DMS153 treated with DMSO at 0.1 percent for 48 hours (cell line): Measurements from ENCODE around the gene IGDCC3.
"Not testable (repeated sequence)": the region's sequence is repeated elsewhere in the genome, so short reads cannot be mapped to it uniquely, and the experiment has no call there.

Source experiments
- DNase-seq: peaks from one replicate; lab custom pipeline; 2025; ENCODE audit not compliant: unreplicated experiment; lab: John Stamatoyannopoulos, UW

Gene IGDCC3

GRCh38 chr15:65406424-65407000 is 28.7 kb upstream of the IGDCC3 start:
- DNase-seq: no peak

- no peak for DNase-seq
Measured at GRCh38 chr15:65405791-65406423, 28.1 kb upstream of the IGDCC3 start.

DNA sequence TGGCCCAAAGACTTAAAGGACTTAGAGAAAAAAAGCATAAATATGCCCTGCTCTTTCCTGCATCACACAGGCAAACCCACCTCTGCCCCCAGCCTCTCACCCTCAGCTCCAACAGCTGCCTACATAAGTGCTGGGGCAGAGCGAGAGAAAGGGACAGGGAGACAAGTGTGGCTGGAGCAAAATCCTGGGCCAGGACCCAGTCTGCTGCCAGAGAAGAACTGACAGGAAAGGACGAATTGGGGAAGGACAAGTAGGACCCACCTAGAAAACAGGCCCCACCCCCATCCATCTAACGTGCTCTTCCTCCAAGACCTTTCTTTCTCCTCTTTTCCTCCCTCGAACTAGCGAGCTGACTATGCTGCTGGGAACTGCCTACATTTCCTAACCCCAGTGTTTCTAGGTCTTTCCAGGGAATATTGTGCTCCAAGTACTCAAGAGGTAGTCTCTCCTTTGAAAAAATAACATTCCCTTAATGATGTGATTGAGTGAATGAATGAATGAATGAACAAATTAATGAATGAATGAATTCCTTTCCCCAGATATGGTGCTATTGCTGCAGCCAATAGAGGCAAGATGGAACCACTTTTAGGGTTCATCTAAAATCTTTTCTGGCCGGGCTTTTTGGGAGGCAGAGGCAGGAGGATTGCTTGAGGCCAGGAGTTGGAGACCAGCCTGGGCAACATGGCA is 26.5 kb upstream of the IGDCC3 start:
- DNase-seq: no peak

DNA sequence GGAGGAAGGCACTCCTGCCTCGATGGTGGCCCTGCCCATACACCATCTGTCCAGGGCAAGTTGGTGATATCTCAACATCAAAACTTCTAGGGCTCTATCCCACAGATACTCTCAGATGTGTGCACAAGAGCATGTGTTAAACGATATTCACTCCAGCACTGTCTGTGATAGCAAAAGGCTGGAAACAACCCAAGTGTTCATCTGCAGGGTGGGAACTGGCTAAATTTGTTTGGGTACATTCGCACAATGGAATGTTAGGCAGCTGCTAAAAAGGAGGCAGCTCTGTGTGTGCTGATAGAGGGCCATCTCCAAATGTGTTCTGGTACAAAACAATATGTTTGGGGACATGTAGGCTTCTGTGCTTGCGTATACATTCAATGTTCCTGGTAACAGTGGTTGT is 25.2 kb upstream of the IGDCC3 start:
- no peak for DNase-seq

DNA sequence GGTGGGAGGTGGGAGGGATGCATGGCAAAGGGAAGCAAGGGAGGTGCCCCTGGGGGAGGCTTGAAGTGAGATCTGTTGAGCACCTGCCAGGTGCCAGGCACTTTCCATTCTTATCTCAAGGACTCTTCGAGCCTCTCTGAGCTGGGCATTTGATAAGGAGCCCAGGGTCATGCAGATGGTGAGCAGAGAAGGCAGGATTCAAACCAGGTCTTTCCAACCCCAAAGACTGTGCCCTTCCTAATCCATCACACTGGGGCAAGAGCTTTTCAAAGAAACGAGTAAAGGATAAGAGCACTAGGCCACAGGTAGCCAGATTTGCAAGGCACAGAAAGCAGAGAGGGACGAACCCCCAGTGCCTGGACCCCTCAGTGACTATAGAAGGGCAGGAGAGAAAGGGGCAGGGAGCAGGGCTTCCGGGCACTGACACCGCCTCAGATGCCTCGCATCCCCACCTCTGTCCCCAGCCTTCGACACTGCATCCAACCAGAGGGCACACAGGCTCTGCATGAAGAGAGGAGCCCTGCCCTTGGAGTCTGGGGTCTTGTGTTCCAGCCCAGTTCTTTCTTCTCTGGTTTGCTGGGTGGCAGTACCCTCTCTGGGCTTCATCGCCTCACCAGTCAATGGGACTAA is 23.9 kb upstream of the IGDCC3 start:
- DNase-seq: no peak

DNA sequence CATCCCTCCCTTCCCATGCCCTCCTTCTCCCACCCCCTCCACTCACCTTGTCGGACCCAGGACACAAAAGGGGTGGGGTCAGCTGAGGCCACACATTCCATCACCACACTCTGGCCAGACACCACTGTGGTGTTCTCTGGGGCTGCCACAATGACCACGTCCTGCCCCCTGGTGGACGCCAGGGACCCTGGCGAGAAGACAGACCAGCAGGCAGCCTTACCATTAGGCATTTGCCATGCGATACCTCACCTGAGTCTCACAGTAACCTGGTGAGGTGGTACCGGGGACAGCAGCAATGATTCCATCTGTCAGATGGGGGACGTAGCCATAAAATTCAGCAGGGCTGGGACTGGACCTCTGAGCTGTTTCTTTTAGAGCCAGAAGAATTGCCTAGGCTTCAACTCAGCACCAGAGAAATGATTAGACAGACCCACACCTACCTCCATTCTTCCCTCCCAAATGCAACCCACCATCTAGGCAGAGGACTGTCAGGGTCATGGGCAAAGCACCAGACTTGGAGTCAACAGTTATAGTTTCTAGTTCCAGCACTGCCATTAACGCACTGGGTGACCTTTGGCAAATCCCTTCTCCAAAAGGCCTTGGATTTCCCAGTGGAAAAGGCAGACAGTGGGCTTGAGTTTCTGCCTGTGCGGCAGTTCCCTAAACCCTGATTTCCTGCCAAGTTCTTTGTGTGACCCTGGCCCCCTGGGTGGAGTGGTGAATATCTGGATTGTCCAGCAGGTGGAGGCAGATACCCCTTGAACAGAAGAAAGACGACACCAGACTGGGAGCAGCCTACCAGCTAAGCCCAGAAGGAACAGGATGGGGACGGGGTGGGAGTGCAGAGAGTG is 23.2 kb upstream of the IGDCC3 start:
- peak; percentile 15 for DNase-seq

DNA sequence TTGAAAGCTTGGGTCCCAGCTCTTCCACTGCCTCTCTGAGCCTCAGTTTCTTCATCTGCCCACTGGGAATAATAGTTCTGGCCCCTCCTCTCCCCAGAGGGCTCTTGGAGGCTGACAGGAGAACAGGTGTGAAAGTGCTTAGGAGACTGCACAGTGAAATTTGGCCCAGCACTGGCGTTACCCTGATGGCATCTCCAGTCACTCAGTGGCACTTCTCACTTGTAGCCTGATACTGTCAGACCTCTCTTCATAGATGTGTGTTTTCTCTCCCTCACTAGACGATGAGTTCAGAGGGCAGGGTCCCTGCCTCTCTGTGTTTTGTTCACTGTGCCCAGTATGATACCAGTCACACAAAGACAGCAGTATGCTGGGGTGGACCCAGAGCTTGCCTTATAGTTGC is 22.2 kb upstream of the IGDCC3 start:
- no peak for DNase-seq

DNA sequence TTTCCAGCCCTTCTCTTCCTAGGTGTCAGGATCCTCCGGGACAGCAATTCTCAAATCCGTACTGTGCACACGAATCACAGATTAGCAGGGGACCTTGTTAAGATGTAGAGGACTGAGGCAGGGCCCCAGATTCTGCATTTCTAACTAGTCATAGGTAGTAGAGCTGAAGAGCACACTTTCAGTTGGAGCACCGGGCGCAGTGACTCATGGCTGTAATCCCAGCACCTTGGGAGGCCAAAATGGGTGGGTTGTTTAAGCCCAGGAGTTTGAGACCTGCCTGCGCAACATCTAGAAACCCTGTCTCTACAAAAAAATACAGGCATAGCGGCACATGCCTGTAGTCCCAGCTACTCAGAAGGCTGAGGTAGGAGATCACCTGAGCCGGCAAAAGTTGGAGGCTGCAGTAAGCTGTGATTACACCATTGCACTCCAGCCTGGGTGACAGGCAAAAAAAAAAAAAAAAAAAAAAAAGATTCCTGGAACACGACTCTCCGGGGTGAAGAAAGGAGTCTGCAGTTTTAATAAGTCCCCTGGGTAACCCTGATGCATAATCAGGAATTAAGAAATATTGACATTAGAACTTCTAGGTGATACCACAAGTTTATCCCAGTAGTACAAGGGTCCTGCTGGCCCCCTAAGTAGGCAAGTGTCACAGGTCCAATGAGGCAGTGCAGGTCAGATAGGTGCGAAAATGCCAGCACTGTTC is 21.4 kb upstream of the IGDCC3 start:
- DNase-seq: no peak

- DNase-seq: not testable (repeated sequence)
Measured at GRCh38 chr15:65398486-65398885, 20.7 kb upstream of the IGDCC3 start.

- no peak for DNase-seq
Measured at GRCh38 chr15:65396965-65397317, 19.1 kb upstream of the IGDCC3 start.

DNA sequence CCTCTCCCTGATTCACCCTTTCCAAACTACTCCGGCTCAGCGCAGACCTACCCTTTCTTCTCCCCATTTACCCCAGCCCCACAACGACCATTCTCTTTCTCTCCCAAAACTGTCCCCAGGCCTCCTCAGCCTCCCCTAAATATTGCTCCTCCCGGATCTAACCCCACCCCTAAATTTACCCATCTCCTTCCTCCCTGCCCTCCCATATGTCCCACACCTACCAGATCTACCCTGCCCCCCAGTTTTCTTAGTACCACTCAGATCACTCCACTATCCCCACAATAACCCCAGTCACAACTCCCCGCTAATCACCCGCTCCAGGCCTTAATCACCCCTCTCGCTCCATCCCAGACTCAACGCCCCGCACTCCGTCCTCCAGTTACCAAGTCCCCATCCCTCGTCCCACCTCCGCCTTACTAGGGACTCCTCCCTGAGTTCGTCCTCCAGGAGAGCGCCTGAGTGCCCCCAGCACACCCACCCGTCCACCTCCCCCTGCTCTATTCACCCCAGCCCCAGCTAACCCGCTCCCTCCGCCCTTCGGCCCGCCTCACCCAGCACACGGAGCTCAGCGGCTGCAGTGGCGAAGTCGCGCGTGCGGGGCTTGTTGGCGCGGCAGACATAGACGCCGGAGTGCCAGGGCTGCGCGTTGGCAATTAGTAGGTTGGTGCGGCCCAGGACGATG is 18.6 kb upstream of the IGDCC3 start:
- DNase-seq: no peak

GRCh38 chr15:65395567-65396202 is 17.9 kb upstream of the IGDCC3 start:
- no peak for DNase-seq

GRCh38 chr15:65394936-65395335 is 17.1 kb upstream of the IGDCC3 start:
- DNase-seq: no peak

DNA sequence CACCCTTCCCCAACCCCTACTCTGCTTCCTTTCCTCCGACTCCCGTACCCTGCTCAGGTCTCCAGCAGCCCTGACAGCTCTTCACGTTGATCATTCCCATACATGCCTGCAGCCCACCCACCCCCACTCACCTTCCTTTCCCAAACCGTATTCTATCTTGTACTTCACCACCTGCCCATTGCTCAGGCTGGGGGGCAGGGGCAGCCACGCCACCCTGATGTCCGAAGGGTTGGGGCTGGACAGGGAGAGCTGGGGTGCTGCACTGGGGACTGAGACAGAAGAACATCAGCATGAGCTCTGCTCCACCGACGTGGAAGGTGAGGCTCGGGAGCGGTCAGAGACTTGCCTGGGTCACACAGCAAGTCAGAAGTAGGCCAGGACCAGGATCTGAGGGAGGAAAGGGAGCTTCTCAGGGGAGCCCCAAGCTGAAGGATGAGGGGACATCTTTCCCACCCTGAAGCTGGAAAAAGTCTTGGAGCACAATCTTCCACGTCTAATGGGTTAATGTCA is 16.5 kb upstream of the IGDCC3 start:
- DNase-seq: no peak

DNA sequence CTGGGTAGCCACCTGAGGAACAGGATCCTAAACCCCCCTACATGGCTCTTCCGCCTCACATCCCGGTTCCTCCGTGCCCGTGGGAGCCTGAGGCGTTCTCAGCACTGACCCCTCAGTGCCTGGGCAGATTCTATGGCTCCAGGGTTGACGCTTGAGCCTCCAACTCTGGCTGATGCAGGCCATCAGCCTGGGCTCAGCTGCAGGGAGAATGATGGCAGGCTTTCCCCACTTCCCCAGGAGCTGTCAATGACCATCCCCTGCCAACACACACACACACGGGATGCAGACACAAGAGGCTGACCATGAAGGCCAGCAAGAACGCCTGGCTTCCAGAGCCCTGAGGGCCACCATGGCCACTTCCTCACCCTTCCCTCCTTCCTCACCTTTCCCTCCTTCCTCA is 15.8 kb upstream of the IGDCC3 start:
- DNase-seq: no peak

DNA sequence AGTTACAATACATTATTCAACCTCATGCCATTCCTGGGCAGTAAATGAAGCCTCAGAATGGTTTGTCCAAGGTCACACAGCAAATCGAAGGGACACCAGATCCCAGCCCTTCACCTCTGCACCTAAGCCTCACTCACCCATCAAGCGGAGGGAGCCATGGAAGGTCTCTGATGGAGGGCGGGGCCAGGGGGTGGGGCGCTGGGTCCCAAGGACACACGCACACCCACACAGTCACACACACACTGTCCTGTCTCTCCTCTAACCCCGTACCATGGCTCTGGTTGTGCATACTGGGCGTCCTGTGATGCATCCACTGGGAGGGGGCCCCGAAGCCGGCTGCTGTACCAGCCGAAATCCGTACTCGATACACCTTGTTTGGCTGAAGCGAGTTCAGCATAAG is 15.3 kb upstream of the IGDCC3 start:
- DNase-seq: no peak

DNA sequence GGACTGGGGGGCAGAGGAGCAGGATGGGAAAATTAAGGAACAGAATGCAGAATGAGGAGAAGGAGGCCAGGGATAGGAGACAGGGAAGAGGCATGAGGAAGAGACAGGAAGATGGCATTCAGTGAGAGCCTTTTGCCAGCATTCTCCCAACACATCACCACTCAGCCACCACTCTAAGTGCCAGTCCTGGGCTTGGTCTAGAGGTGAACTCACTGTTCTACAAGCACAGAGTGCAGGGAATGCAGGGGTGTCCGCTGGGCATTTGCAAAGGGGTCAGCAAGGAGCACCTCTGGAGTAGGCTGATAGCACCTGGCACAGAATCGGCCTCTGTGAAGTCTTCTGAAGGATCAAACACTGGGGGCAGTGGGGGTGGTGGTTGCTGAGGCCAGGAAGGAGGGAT is 14.6 kb upstream of the IGDCC3 start:
- no peak for DNase-seq

GRCh38 chr15:65391732-65392131 is 13.9 kb upstream of the IGDCC3 start:
- DNase-seq: no peak

DNA sequence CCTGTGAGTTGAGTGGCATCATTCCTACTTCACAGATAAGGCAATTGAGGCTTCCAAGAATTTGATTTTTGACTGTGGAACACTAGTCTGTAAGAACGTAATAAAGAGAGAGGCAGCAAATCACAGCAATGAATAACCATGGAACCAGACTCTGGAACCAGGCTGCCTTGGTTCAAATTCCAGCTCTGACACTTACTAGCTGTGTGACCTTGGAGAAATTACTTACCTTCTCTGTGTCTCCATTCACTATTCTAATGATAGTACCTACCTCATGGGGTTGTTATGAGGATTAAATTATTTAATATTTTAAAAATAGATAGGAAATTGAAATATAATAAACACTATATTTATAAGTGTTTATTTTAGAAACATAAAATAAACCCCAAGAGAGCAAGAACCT is 12.6 kb upstream of the IGDCC3 start:
- no peak for DNase-seq

DNA sequence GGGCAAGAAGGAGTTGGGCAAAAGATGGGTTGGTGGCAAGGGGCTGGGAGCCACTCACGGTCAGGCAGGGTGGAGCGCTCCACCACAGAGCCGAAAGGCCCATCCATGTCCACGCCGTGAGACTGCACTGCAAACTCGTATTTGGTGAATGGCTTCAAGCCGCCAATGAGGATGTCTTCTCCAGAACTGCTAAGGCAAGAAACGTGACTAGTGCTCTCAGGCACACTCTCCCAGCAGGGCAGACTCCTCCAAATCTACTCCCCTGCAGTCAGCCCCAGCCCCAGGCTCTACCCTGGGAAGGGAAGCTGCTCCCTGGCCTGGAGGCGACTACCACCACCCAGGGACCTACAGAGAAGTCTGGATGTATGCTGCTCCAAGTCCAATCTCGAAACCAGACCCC is 11.4 kb upstream of the IGDCC3 start:
- no peak for DNase-seq
